Mucosa of descending colon (tissue), 3 donors: ENCODE data around the gene FOCAD. TPM values are rescaled to one million over a fixed set of nuclear protein-coding genes. Genes with fewer than 3 reads are reported as not detected.

ENCODE experiments used
- ATAC-seq: fragments of 200-7000 bp; cut with Tn5 transposase; one replicate; pipeline ENCODE4 v1.9.1; 2020; ENCODE audit warnings: mild to moderate bottlenecking, moderate library complexity
- DNase-seq, 3 donors: peaks; one replicate each; pipeline ENCODE4 v3.0.0-alpha.2; 2020
- H3K36me3 ChIP-seq: fragments of 200-600 bp; one replicate; pipeline ENCODE4 v1.8.0; 2021; ENCODE audit warnings: low read depth, mild to moderate bottlenecking
- H3K4me1 ChIP-seq: fragments of 200-600 bp; one replicate; pipeline ENCODE4 v1.8.0; 2021; ENCODE audit warnings: low read depth, mild to moderate bottlenecking
- H3K4me3 ChIP-seq: fragments of 200-600 bp; one replicate; pipeline ENCODE4 v1.8.0; 2021; ENCODE audit warnings: mild to moderate bottlenecking
- H3K9me3 ChIP-seq: fragments of 200-600 bp; one replicate; pipeline ENCODE4 v1.8.0; 2021; ENCODE audit warnings: mild to moderate bottlenecking
- CTCF ChIP-seq: fragments of 200-600 bp; IDR thresholded peaks from one replicate; pipeline ENCODE4 v1.8.0; 2022; ENCODE audit warnings: antibody characterized with exemption, mild to moderate bottlenecking
- intact Hi-C, 2 donors: fragments of 100-400 bp; cut with DNase I in 1 of 2; cut with micrococcal nuclease in 1 of 2; formaldehyde crosslinking; loops; one replicate each; pipeline versions ENCODE4 v1.11.0 to v1.11.1; 2022; cut with DNase I, micrococcal nuclease
- total RNA-seq, 3 donors: library from RNA; stranded (reverse); fragmentation: NEBNext Ultra II Directional in 2 of 3; extraction: Animal tissue kit (Norgen Biotek cat#: 25700) in 2 of 3; gene quantifications; one replicate each; pipeline versions ENCODE4 v1.2.1 to v1.2.4, GENCODE V29; 2021 to 2023
- donor health status: DM: no; HTN: no; CAD: no; lungs with moderate emphysema.
- donor health status: DM: no; HTN: no; CAD: no.
- donor health status: DM: no; HTN: yes; CAD: no.

The FOCAD gene
- total RNA-seq, 3 donors from 2014 or later = 26.6 to 30.3 (median 26.9) TPM

GRCh38 chr9:20838218-20838617 lies 154.2 kb downstream of the FOCAD start:
- peaks cover 2% of the 10 kb centered on the region for H3K9me3 ChIP-seq

GRCh38 chr9:20844916-20845315 lies 160.9 kb downstream of the FOCAD start:
- Histone ChIP-seq H3K36me3 (no peaks in the 10 kb centered on the region), H3K9me3 (peaks cover 2% of the 10 kb centered on the region), H3K4me3 (no peak overlapping the region), H3K4me1 (no peaks in the 10 kb centered on the region)
- ATAC-seq (no peak), DNase-seq (no peak)
- no peak for TF ChIP-seq CTCF
- intact Hi-C loops = no loop called here

More at GRCh38 chr9:20838218-20838617, 154.2 kb downstream of the FOCAD start:
- Histone ChIP-seq H3K4me1 (no peaks in the 10 kb centered on the region), H3K36me3 (no peaks in the 10 kb centered on the region), H3K4me3 (no peak overlapping the region)
- no peak for TF ChIP-seq CTCF
- intact Hi-C loops = no loop called here
- ATAC-seq = no peak
- no peak for DNase-seq

- no peak for ATAC-seq
Measured at GRCh38 chr9:20848490-20848889, 164.4 kb downstream of the FOCAD start.

GRCh38 chr9:20853866-20854265 lies 169.8 kb downstream of the FOCAD start:
- no peaks in the 10 kb centered on the region for H3K4me1 ChIP-seq
- no peak for ATAC-seq
- H3K9me3 ChIP-seq = no peaks in the 10 kb centered on the region
- DNase-seq = no peak
- no peak overlapping the region for H3K4me3 ChIP-seq
- no peak for TF ChIP-seq CTCF
- no peaks in the 10 kb centered on the region for H3K36me3 ChIP-seq
- intact Hi-C loops = no loop called here

More at GRCh38 chr9:20848490-20848889, 164.4 kb downstream of the FOCAD start:
- H3K36me3 ChIP-seq = no peaks in the 10 kb centered on the region
- intact Hi-C loops = no loop called here
- no peaks in the 10 kb centered on the region for H3K4me1 ChIP-seq
- H3K9me3 ChIP-seq = no peaks in the 10 kb centered on the region
- H3K4me3 ChIP-seq = no peak overlapping the region
- no peak for TF ChIP-seq CTCF
- DNase-seq = no peak

GRCh38 chr9:20854444-20854843 lies 170.4 kb downstream of the FOCAD start:
- H3K36me3 ChIP-seq = no peaks in the 10 kb centered on the region
- H3K9me3 ChIP-seq = no peaks in the 10 kb centered on the region
- no peak for ATAC-seq
- no peaks in the 10 kb centered on the region for H3K4me1 ChIP-seq
- intact Hi-C loops = no loop called here
- no peak for TF ChIP-seq CTCF
- DNase-seq = no peak
- H3K4me3 ChIP-seq = no peak overlapping the region

- H3K9me3 ChIP-seq = no peaks in the 10 kb centered on the region
- H3K36me3 ChIP-seq = no peaks in the 10 kb centered on the region
- no peaks in the 10 kb centered on the region for H3K4me1 ChIP-seq
- DNase-seq (no peak), ATAC-seq (no peak)
- intact Hi-C loops = no loop called here
- no peak overlapping the region for H3K4me3 ChIP-seq
- no peak for TF ChIP-seq CTCF
Measured at GRCh38 chr9:20863945-20864344, 179.9 kb downstream of the FOCAD start.
